HG03342 (cell line): Measurements from ENCODE around the gene BHLHA15.

Experiments used
- ATAC-seq: cut with Tn5 transposase; IDR thresholded peaks from one replicate; pipeline ENCODE4 v1.9.1; 2021; ENCODE audit warnings: mild to moderate bottlenecking, moderate library complexity; ENCODE audit not compliant: unreplicated experiment

BHLHA15 gene

DNA sequence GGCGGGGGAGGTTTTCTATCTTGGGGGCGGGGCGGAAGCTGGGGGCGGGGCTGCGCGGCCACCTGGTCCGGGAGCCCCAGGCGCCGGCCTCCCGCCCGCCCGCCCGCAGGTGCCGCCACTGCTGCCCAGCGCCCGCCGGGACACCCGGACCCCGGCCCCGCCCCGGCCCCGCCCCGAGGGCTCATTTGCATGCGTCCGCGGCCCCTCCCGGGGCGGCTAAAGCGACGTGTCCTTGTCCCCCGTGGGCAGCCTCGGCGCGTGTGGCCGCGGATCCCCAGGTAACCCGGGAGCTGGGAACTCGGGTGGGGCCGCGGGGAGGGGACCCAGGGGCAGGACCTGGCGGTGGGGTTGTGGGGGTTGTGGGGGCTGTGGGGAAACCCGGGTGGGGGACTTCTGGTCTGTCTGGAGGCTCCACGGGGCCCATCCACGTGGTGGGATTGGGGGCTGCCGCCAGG is at the start of gene BHLHA15:
Gene BHLHA15 (plus strand): TSS at position 219 of the 455 bp plus-strand sequence. CDS start 871 bp downstream, outside the sequence.
- ATAC-seq: no peak

DNA sequence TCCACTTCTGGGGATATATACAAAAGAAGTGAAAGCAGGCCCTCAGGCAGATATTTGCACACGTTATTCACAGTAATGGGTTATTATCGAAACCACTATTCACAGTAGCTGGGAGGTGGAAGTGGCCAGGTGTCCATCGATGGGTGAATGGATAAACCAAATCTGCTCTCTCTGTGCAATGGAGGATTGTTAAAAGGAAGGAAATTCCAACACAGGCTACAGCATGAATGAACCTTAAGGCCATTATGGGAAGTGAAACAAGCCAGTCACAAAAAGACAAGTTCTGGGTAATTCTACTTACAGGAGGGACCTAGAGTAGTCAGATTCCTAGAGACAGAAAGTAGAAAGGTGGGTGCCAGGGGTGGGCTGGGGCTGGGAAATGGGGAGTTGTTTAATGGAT is 48.5 kb upstream of the BHLHA15 start:
- no peak for ATAC-seq

DNA sequence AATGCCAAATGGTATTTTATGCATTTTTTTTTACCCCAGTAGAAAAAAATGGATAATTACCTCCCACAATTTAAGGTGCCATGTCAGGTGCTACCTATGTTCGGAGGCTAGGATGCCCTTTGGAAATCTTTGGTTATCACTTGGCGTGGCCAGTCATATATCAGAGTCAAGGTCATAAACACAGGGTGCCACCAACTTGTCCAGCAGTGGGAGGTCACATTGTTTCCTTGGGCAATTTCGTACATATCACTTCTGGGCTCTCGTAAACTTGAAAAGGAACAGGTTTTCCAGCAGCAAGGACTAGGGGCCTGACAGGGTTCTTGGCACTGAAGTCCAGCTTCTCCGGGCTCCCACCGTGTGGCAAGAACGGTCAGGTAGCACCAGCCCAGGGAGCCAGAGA is 48.0 kb upstream of the BHLHA15 start:
- ATAC-seq: no peak

DNA sequence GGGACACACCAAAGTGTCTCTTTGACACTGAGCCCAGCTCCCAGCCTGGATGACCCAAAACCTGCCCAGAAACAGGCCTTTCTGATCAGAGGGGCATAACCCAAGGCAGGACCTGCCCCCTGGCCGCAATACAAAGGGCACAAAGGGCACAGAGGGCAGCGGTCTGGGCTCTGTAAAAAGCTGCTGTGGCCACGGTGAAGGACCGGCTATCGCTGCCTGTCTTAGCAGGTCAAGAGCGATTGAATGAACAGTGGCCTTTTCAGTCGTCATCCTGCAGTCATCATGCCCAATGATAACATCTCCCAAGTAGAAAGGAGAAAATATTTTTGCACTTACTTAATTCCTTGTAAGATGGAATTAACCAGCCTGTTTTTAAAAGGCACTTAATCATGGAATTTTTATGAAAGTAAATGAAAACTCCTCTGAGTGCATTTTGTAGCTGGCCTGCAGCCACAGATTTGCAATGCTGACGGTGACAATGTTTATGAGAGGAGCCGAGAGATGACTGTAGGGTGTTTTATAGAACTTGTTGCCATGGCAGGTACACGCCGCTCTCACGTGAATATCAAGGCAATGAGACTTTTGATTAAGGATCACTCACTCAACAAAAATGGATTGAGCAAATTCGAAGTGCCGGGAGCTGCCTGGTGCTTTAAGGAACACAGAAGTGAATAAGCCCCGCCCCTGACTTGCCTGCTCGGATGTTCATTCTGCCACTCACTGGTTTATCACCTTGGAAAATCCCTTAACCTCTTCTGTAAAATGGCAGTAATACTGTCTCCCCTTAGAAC is 47.3 kb upstream of the BHLHA15 start:
- ATAC-seq: no peak

DNA sequence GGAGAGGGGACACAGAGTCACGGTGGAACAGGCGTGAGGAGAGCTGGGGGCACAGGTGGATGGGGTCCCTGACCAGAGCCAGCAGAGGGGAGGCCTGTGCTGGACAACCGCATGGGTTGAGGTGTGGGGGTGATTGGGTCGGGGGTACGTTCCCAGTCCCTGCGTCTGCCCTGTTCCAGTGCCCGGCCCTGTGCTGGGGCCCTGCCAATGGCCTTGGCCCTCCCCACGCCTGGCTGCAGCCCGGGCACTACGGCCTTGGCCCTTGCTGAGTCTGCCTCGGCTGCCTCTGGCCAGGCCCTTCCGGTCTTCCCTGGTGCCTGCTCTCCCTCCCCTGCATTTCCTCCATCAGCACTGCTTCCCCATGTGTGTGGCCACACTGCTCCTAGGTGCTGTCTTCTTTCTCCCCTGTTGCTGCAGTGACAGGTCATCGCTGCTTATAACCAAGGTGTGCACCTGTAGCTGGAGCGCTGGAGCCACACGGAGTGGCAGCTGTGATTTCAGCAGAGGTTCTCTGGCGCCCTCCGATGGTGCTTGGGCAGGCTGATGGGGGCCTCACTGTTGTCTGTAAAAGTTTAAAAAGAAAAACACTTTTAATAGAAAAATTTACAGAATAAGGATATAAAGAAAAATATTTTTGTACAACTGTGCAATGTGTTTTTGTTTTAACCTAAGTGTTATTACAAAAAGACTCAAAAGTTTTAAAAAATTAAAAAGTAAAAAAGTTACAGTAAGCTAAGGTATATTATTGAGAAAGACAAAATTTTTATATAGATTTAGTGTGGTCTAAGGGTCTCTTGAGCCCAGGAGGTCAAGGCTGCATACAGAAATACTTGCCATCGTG is 45.2 kb upstream of the BHLHA15 start:
- ATAC-seq: peak; percentile 73

DNA sequence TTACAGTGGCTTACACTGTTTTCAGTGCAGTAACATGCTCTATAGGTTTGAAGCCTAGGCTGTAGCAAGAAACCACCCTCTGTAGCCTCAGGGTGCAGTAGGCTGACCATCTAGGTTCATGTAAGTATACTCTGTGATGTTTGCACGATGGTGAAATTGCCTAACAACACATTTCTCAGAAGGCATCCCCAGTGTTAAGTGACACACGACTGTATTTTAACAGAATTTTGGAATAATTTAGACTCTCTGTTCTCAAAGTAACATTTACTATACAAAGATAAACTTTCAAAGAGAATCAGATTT is 44.6 kb upstream of the BHLHA15 start:
- ATAC-seq: no peak

DNA sequence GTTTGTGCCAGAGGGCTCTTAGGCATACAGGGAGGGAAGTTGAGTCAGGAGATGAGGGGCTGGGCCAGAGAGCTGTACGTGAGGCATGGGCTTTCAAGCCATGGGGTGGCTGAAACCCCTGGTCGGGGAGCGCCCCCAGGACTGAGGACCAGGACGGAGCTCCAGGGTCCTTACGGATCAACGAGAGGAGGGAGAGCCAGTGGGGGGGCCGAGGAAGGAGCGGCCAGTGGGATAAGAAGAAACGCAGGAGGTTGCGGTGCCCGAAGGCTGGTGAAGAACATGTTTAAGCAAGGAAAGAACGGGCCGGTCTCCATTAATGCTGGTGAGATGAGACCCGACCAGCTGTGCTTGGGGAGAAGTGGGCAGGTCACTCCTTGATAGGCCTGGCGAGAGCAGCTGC is 43.6 kb upstream of the BHLHA15 start:
- no peak for ATAC-seq

DNA sequence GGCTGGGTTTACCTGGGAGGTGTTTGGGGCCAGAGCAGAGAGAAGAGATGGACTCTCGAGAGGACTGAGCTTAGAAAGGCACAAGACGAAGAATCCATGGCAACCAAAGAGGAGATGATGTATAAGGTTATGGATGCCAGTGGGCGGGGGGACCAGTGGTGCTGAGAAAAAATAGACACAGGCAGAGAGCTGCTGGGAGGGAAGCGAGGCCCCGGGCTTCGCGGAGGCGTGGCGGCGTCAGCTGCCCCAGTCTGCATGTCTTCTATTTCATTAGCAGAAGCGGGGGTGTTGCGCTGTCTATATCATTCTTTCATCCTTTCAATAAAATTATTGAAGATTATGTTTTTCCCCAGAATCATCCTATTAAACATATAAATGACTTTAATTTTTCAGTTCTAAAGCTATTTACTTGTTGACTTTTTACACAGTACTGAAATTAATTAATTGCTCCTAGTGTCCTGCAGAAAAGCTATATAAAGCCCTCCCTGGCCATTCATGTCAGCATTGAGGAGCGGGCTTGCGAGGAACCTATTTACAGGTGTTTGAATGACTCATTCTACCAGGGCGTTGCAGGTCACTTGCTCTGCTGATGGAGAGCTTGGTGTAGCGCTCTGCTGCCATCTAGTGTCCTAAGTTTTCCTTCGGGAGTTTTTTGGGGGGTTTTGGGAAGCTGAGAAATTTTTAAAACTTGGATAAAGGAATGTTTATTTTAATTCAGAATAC is 42.9 kb upstream of the BHLHA15 start:
- ATAC-seq: no peak

DNA sequence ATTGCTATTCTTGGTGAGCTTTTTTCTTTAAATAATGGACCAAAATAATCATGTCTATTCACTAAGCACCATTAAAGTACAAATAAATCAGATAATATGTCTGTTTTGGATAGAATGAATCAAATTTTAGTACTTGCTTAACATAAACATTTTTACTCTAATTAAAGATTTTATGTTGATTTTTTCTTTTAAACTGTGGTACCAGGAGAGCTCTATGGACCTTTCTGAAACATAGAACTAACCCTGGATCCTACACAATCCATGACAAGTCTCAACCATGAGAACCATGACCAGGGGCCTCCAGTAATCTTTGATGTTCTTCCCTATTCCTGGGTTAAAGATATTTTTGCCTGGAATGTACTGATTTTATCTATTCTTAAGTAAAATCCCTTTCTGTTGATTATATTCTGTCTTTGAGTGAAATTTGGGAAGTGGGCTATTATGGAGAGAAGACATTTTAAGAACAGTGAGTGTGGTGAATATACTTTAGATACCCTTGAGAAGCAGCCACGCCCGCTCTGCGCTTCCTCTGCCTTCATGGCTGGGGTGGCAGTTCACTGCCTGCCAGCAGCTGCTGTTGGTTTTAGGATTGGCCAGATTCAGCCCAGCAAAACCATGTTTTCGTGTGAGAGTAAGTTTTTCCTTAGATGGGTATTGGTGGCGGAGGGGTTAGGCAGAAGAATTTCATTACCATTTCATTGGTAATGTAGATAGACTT is 42.2 kb upstream of the BHLHA15 start:
- ATAC-seq: no peak

DNA sequence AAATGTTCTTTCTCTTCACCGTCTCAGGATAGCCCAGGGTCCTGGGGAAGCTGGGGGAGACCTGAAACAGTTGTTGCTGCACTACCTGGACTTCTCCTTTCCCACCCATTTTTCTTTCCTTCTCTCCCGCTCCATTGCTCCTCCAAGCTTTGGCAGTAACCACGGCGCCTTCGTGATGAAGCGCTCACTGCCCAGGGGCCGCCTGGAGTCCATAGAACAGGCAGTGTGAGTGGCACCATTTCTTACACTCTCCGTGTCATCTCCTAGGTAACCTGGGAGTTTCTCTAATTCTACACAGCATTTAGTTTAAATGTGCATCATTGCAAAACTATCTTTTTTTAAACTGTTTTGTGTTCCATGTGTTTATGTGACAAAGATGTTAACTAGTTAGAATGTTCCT is 40.3 kb upstream of the BHLHA15 start:
- no peak for ATAC-seq

DNA sequence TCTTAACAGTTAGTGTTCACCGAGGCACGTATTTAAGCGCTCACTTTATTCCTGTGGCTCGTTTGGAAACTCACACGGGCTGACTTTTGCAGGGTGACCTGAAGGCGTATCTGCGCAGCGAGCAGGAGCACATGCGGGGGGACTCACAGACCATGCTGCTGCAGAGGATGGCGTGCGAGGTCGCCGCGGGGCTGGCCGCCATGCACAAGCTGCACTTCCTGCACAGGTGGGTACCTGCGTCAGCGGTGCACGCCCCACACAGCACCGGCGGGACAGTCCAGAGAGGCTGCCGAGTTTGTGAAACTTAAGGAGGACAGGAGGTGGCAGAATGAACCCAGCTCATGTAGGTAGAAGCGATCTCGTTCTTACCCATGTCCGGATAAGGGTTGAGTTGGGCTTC is 39.8 kb upstream of the BHLHA15 start:
- ATAC-seq: no peak

DNA sequence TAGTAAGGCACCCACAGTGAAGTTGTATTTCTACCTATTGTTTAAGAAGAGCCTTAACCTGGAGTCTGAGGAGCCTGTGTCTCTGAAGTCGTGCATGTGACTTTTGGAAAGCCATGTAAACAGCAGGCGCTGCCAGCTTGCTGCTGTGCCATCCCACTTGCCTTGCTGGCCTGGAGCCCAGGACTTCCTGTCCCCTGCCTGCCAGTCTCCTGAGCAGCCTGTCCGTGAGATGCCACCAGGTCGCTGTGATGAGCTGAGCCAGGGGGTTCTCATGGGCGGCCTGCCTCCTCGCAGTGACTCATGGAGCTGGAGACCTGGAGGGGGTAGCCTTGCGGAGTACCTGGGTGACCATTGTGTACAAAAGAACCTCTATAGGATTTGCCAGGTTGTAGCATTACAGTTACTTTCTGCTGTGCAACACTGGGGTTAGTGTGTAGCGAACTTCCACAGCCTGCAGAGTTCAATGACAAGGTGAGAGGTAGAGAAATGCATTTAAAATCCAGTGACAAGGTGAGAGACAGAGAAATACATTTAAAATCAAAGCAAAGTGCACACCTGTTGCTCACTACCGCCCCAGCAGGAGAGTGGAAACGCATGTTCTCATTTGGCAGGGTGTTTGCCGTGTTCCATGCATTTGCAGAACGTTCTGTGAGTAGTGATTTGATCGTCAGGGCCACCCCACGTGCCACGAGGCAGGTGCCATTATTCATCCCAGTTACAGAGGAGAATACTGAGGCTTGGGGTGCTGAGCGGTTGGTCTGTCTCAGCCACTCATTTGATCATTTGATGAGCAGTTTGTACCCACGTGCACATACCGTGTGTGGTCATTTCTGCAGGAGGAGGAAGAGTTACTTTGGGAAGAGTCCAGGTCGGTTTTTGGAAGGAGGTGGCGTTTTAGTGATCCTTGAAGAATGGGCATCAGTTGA is 36.6 kb upstream of the BHLHA15 start:
- ATAC-seq: no peak

DNA sequence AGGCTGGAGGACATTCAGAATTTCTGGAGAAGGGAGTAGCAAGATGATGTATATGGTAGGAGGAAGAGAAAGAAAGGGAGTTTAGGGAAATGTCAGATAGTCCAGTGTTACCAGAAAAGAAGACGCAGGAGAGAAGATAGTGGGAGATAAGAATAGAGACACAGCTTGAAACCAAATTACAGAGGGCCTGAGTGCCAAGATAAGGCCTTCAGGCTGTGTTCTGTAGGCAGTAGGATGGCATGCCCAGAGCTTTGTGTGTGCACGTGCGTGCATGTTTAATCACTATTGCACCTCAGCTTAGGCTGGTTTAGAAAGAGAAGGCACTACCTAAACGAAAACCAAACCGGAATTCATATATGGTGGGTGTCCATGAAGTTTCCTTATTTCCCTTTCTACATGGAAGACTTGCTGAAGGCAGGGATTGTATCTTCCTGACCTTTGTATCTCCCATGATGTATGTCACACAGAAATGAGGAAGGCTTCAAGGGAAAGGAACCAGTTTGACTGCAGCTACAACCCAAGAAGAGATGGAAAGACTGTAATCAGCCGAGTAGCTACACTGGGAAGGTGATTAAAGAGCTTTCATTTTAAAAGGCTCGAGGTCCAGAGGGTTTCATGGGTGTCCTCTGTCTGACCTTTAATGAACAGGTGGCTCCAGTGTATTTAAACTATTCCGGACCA is 35.8 kb upstream of the BHLHA15 start:
- ATAC-seq: no peak

DNA sequence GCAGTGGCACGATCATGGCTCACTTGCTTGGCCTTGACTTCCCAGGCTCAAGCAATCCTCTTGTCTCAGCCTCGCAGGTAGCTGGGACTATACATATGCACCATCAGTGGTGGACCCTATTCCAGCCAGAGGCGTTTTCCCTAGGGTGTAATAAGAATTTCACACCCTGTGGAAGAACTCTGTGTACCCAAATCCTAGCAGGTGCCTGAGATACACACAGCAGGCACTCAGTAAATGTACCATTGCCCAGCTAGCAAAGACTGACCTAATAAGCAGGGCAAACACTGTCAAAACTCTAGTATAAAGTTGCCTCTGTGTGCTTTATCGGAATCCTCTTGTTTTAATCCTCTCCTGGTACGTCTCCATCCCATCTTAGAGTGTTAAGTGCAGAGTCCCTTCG is 33.7 kb upstream of the BHLHA15 start:
- ATAC-seq: no peak

DNA sequence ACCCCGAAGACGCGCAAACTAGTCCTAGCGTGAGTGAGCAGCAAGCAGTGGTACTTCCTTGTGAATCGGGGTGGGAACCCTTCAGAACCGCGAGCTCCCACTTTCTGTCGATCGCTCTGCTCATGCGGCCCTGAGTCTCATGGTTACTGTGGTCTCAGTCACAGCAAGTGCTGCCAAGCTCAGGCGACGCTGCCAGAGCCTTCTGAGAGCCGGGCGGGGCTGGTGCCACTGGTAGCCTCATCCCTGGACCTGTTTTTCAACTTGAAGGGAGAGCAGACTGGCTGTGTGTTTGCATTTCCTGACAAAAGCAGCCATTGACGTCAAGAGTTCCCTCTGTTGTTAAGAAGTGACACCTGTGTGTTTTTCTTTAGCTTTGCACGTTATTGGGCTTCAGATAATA is 32.9 kb upstream of the BHLHA15 start:
- ATAC-seq: no peak

DNA sequence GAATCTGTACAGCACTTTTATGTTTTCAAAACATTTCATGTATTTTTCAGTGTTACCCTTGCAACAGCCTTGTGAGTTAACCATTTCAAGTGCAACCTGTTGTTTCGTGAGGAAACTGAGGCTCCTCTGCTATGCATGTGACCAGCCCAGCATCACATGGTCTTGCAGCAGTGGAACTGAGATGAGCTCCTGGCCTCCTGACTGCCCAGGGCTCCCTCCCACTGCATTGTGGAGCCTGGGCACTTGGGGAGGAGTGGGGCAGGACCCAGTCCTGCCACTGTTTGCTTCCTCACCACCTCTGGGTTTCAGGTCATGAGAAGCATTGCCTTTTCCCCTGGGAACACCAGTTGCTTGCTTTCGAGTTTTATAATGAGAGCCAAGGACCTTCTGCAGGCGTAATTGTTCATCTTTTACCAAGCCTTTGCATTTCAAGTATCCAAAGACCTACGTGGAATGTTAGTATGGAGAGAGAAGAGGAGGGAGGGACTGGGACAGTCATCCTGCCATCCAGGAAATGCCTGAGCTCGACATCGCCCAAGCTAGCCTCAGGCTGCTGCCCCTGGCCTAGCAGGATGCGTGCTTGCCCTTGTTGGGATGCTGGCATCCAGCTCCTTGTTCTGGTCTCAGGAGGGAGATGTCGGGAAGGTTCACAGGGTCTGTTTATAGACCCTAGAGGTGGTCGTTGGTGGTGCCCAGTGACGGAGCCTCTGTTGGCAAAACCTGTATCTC is 32.3 kb upstream of the BHLHA15 start:
- no peak for ATAC-seq

DNA sequence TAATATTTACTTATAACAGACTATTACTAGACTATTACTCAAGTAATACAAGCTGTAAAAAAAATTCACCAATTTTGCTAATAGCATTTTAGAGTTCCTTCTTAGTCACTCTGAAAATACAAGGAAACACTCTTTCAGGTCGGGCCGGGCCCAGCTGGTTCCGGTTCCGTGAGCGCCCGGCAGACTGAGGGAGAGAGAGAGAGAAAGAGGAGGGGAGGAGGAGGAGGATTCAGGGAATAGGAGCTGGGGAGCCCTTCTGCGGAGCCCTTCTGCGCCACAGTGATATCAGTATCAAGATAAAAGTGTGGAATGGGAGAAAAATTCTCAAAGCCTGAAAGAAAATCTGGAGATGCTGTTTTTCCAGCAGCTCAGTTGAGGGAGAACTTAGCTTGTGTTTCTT is 30.5 kb upstream of the BHLHA15 start:
- ATAC-seq: no peak

DNA sequence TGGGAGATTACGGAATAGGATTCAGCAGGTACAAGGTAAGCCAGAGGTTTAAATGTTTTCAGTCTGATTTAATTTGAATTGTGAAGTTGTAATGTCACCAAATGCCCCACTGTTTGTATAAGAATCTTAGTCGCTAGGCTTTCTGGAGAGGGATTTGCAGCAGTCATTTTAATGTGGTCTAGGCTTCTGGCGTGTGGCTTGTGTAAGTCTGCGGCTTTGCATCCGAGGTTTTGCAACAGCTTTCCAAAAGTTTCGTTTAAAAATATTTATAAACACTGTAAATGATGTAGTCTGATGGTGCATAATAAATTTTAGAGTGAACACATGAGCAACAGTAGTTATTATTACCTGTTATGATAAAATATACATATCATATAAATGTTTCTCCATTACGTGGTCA is 26.1 kb upstream of the BHLHA15 start:
- ATAC-seq: no peak
